ENCODE results near the gene SDE2. TPM values are rescaled to one million over a fixed set of nuclear protein-coding genes. Genes with fewer than 3 reads are reported as not detected.
"Not testable (repeated sequence)": the region's sequence is repeated elsewhere in the genome, so short reads cannot be mapped to it uniquely, and the experiment has no call there.

Gene SDE2
- total RNA-seq, 1 donor from 2014 or later: 20.0 TPM

DNA sequence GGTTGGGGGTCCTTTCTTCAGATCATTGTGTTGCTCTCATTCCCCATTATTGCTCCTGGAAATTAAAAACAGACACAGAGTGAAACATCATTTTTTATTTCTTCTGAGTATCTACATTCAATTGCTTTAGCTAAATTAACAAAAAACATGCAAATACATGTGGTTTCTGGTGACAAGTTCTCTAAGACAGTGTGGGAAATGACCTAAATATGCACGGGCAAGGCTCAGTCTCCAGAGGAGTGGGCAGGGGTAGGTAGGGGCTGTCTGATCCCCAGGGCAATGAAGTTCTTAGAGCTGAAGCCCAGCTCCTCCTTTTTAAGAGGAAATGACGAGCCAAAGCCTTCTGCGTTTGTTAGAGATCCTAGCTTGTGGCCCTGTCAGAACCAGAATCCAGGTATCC lies 62.6 kb downstream of the SDE2 start:
- Mint-ChIP-seq H3K27ac (ENCODE audit: unreplicated experiment) (no peak overlapping the region), H3K4me1 (ENCODE audit: unreplicated experiment) (peaks cover 3% of the 10 kb centered on the region), H3K9me3 (ENCODE audit: unreplicated experiment) (no peaks in the 10 kb centered on the region), H3K27me3 (ENCODE audit: unreplicated experiment) (no peaks in the 10 kb centered on the region), H3K4me3 (ENCODE audit: unreplicated experiment) (no peak overlapping the region), H3K36me3 (ENCODE audit: unreplicated experiment) (no peaks in the 10 kb centered on the region)
- DNase-seq (ENCODE audit: extremely low spot score, unreplicated experiment): no peak
- TF ChIP-seq, protein P1, sequence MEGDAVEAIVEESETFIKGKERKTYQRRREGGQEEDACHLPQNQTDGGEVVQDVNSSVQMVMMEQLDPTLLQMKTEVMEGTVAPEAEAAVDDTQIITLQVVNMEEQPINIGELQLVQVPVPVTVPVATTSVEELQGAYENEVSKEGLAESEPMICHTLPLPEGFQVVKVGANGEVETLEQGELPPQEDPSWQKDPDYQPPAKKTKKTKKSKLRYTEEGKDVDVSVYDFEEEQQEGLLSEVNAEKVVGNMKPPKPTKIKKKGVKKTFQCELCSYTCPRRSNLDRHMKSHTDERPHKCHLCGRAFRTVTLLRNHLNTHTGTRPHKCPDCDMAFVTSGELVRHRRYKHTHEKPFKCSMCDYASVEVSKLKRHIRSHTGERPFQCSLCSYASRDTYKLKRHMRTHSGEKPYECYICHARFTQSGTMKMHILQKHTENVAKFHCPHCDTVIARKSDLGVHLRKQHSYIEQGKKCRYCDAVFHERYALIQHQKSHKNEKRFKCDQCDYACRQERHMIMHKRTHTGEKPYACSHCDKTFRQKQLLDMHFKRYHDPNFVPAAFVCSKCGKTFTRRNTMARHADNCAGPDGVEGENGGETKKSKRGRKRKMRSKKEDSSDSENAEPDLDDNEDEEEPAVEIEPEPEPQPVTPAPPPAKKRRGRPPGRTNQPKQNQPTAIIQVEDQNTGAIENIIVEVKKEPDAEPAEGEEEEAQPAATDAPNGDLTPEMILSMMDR (IDR thresholded peaks at IDR 0.05): no peak

DNA sequence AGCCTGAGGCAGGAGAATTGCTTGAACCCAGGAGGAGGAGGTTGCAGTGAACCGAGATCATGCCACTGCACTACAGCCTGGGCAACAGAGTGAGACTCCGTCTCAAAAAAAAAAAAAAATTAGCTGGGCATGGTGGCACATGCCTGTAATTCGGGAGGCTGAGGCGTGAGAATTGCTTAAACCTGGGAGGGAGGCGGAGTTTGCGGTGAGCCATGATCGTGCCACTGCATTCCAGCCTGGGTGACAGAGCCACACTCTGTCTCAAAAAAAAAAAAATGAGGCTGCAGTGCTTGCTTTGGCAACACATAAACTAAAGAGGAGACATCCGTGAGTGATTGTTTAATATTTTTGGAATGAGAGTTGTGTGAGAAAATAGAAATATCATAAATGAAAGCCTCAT lies 63.1 kb downstream of the SDE2 start:
- not testable (repeated sequence) for DNase-seq (ENCODE audit: extremely low spot score, unreplicated experiment); H3K36me3 Mint-ChIP-seq (ENCODE audit: unreplicated experiment); H3K4me1 Mint-ChIP-seq (ENCODE audit: unreplicated experiment); H3K27me3 Mint-ChIP-seq (ENCODE audit: unreplicated experiment); H3K9me3 Mint-ChIP-seq (ENCODE audit: unreplicated experiment); H3K27ac Mint-ChIP-seq (ENCODE audit: unreplicated experiment); H3K4me3 Mint-ChIP-seq (ENCODE audit: unreplicated experiment)

DNA sequence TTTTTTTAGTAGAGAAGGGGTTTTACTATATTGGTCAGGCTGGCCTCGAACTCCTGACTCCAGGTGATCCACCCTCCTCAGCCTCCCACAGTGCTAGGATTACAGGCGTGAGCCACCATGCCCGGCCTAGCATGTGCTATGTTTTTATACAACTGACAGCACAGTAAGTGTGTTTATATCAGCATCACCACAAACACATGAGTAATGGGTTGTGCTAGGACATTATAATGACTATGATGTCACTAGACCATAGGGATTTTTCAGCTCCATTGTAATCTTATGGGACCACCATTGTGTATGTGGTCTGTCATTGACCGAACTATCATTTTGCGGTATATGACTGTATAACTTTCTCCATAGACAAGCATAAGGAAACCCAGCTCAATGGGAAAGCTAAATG lies 64.4 kb downstream of the SDE2 start:
- Mint-ChIP-seq H3K4me1 (ENCODE audit: unreplicated experiment) (no peaks in the 10 kb centered on the region), H3K27ac (ENCODE audit: unreplicated experiment) (no peak overlapping the region), H3K4me3 (ENCODE audit: unreplicated experiment) (no peak overlapping the region), H3K9me3 (ENCODE audit: unreplicated experiment) (no peaks in the 10 kb centered on the region), H3K27me3 (ENCODE audit: unreplicated experiment) (no peaks in the 10 kb centered on the region), H3K36me3 (ENCODE audit: unreplicated experiment) (no peaks in the 10 kb centered on the region)
- DNase-seq (ENCODE audit: extremely low spot score, unreplicated experiment): no peak
- TF ChIP-seq, protein P1 (IDR thresholded peaks at IDR 0.05): no peak

DNA sequence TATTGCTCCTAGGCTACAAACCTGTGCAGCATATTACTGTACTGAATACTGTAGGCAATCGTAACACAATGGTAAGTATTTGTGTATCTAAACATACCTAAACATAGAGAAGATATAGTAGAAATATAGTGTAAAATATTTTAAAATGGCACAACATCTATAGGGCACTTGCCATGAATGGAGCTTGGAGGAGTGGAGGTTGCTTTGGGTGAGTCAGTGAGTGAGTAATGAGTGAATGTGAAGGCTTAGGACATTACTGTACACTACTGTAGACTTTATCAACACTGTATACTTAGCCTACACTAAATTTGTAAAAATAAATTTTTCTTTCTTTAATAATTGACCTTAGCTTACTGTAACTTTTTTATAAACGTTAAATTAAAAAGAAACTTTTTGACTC lies 66.1 kb downstream of the SDE2 start:
- Mint-ChIP-seq H3K9me3 (ENCODE audit: unreplicated experiment) (no peaks in the 10 kb centered on the region), H3K4me1 (ENCODE audit: unreplicated experiment) (no peaks in the 10 kb centered on the region), H3K4me3 (ENCODE audit: unreplicated experiment) (no peak overlapping the region), H3K27me3 (ENCODE audit: unreplicated experiment) (no peaks in the 10 kb centered on the region), H3K36me3 (ENCODE audit: unreplicated experiment) (no peaks in the 10 kb centered on the region), H3K27ac (ENCODE audit: unreplicated experiment) (no peak overlapping the region)
- no peak for DNase-seq (ENCODE audit: extremely low spot score, unreplicated experiment)
- TF ChIP-seq, protein P1 (IDR thresholded peaks at IDR 0.05): no peak

Other genes starting within 250 kb of the SDE2 start
- gene SRP9, start 221.5 kb downstream of the SDE2 start, total RNA-seq: 213 and 221 TPM in 2 replicates
- 30.3 and 32.3 TPM in 2 replicates for gene EPHX1, start 189.2 kb downstream of the SDE2 start, total RNA-seq
- gene TMEM63A, start 117.0 kb downstream of the SDE2 start, total RNA-seq: 50.8 and 54.8 TPM in 2 replicates
- 0.24 and 0.40 TPM in 2 replicates for gene LEFTY1, start 110.2 kb downstream of the SDE2 start, total RNA-seq
- 59.3 and 60.3 TPM in 2 replicates for gene PYCR2, start 75.1 kb downstream of the SDE2 start, total RNA-seq
- 0.43 TPM in 1 of 2 replicates, not detected in the other for gene LEFTY2, start 58.1 kb downstream of the SDE2 start, total RNA-seq
- gene H3-3A, start 63.4 kb upstream of the SDE2 start, total RNA-seq: 505 and 524 TPM in 2 replicates
- gene ACBD3, start 187.4 kb upstream of the SDE2 start, total RNA-seq: 48.0 and 48.5 TPM in 2 replicates
- 0.18 TPM in 1 of 2 replicates, not detected in the other for gene MIXL1, start 224.3 kb upstream of the SDE2 start, total RNA-seq

All from osteocyte (in vitro differentiated cells).